Measurements from ENCODE around the gene CIC.

GRCh38 chr19:42335971-42336370, 66.9 kb downstream of the CIC start:
- TF ChIP-seq ESRRA (IDR thresholded peaks at IDR 0.05; ENCODE audit: borderline replicate concordance, low read length): no peak
- no peak for TF ChIP-seq POLR2A (IDR thresholded peaks at IDR 0.05; ENCODE audit: low read length)
- TF ChIP-seq CTCF (IDR thresholded peaks at IDR 0.05): no peak
- no peak for TF ChIP-seq RCOR1 (IDR thresholded peaks at IDR 0.05; ENCODE audit: low read depth, low read length)
- no peak for TF ChIP-seq JUN (IDR thresholded peaks at IDR 0.05)
- TF ChIP-seq USF2 (IDR thresholded peaks at IDR 0.05): no peak
- TF ChIP-seq MAX (IDR thresholded peaks at IDR 0.05): no peak
- no peak for TF ChIP-seq ELK1 (IDR thresholded peaks at IDR 0.05; ENCODE audit: low read depth, low read length)
- no peak for TF ChIP-seq HEYL (CRISPR knock-in tag; IDR thresholded peaks at IDR 0.05)
- no peak for TF ChIP-seq SMC3 (IDR thresholded peaks at IDR 0.05)
- no peak for TF ChIP-seq REST (IDR thresholded peaks at IDR 0.05)
- TF ChIP-seq HDAC2 (IDR thresholded peaks at IDR 0.05): no peak
- no peak for TF ChIP-seq HOXA7 (CRISPR knock-in tag; IDR thresholded peaks at IDR 0.05)
- no peak for TF ChIP-seq KDM5A (IDR thresholded peaks at IDR 0.05)

Measured in A549 (cell line).